ENCODE measurements around the gene MATN1. TPM values are rescaled to one million over a fixed set of nuclear protein-coding genes. Genes with fewer than 3 reads are reported as not detected.

Gene MATN1
- polyA plus RNA-seq, 3 donors: 0.07 TPM; not detected in 2

GRCh38 chr1:30697571-30698376 is 25.6 kb downstream of the MATN1 start:
- Histone ChIP-seq H3K4me1 (ENCODE audit: control insufficient read depth in 1 of 2, insufficient read depth in 2 of 2, low read length in 2 of 2) (no peaks in the 10 kb centered on the region), H4K20me1 (ENCODE audit: insufficient read depth, low read length) (no peaks in the 10 kb centered on the region), H3K9ac (ENCODE audit: insufficient read depth, low read length, poor library complexity, severe bottlenecking) (no peak overlapping the region), H3K9me3 (replicated peaks in 1 of 2; ENCODE audit: control insufficient read depth in 1 of 2, insufficient read depth in 1 of 2, low read length in 2 of 2) (peaks cover 3 to 6% of the 10 kb centered on the region in 2 donors), H3K79me2 (ENCODE audit: insufficient read depth, low read length) (no peaks in the 10 kb centered on the region), H3K27me3 (ENCODE audit: control insufficient read depth in 2 of 2, insufficient read depth in 2 of 2, low read length in 2 of 2) (no peaks in the 10 kb centered on the region), H3K27ac (ENCODE audit: low read depth in 1 of 2, low read length in 2 of 2) (no peak overlapping the region), H2AFZ (ENCODE audit: insufficient read depth, low read depth, low read length, poor library complexity, severe bottlenecking) (no peak overlapping the region), H3K4me3 (replicated peaks in 1 of 3; ENCODE audit: low read depth in 2 of 3, low read length in 3 of 3) (no peak overlapping the region), H3K36me3 (replicated peaks in 1 of 2; ENCODE audit: control insufficient read depth in 1 of 2, insufficient read depth in 2 of 2, low read length in 2 of 2) (no peaks in the 10 kb centered on the region), H3K4me2 (replicated peaks; ENCODE audit: extremely low read depth, low read length, poor library complexity, severe bottlenecking) (no peak overlapping the region)
- Mint-ChIP-seq H3K9me3 (peaks cover 0 to 4% (median under 1%) of the 10 kb centered on the region in 7 donors), H3K36me3 (no peaks in the 10 kb centered on the region), H3K27ac (no peak overlapping the region), H3K27me3 (ENCODE audit: low read depth in 3 of 3) (peaks cover 1 to 9% (median 7%) of the 10 kb centered on the region in 3 donors), H3K4me3 (no peak overlapping the region), H3K4me1 (peaks cover 2% of the 10 kb centered on the region)
- intact Hi-C loops (cut with micrococcal nuclease): no loop called here
- whole genome bisulfite sequencing (ENCODE audit: insufficient coverage): 79% methylated on average over 6 of the region's 9 CpGs
- no peak for DNase-seq
- no peak for TF ChIP-seq CTCF (IDR thresholded peaks at IDR 0.05)

- H3K9me3 Mint-ChIP-seq: peaks cover 0 to 8% (median 6%) of the 10 kb centered on the region in 7 donors
- no peaks in the 10 kb centered on the region for H4K20me1 ChIP-seq (ENCODE audit: insufficient read depth, low read length)
- H3K4me2 ChIP-seq (replicated peaks; ENCODE audit: extremely low read depth, low read length, poor library complexity, severe bottlenecking): no peak overlapping the region
- H2AFZ ChIP-seq (ENCODE audit: insufficient read depth, low read depth, low read length, poor library complexity, severe bottlenecking): no peak overlapping the region
- H3K27ac Mint-ChIP-seq: no peak overlapping the region
- intact Hi-C loops (cut with micrococcal nuclease): no loop called here
- no peaks in the 10 kb centered on the region for H3K27me3 ChIP-seq (ENCODE audit: control insufficient read depth in 2 of 2, insufficient read depth in 2 of 2, low read length in 2 of 2)
- no peak overlapping the region for H3K4me3 ChIP-seq (replicated peaks in 1 of 3; ENCODE audit: low read depth in 2 of 3, low read length in 3 of 3)
- no peak for DNase-seq
- no peak overlapping the region for H3K4me3 Mint-ChIP-seq
- H3K36me3 Mint-ChIP-seq: no peaks in the 10 kb centered on the region
- no peaks in the 10 kb centered on the region for H3K79me2 ChIP-seq (ENCODE audit: insufficient read depth, low read length)
- H3K4me1 Mint-ChIP-seq: peaks cover 4% of the 10 kb centered on the region
- H3K9ac ChIP-seq (ENCODE audit: insufficient read depth, low read length, poor library complexity, severe bottlenecking): no peak overlapping the region
- H3K27me3 Mint-ChIP-seq (ENCODE audit: low read depth in 3 of 3): peaks cover 4 to 15% (median 9%) of the 10 kb centered on the region in 3 donors
- peaks cover 6 to 9% of the 10 kb centered on the region in 2 donors for H3K9me3 ChIP-seq (replicated peaks in 1 of 2; ENCODE audit: control insufficient read depth in 1 of 2, insufficient read depth in 1 of 2, low read length in 2 of 2)
- H3K4me1 ChIP-seq (ENCODE audit: control insufficient read depth in 1 of 2, insufficient read depth in 2 of 2, low read length in 2 of 2): no peaks in the 10 kb centered on the region
- no peaks in the 10 kb centered on the region for H3K36me3 ChIP-seq (replicated peaks in 1 of 2; ENCODE audit: control insufficient read depth in 1 of 2, insufficient read depth in 2 of 2, low read length in 2 of 2)
- no peak overlapping the region for H3K27ac ChIP-seq (ENCODE audit: low read depth in 1 of 2, low read length in 2 of 2)
- WGBS (ENCODE audit: insufficient coverage): 92% methylated on average over 6 of the region's 6 CpGs
- no peak for TF ChIP-seq CTCF (IDR thresholded peaks at IDR 0.05)
Measured at GRCh38 chr1:30696831-30697230, 26.6 kb downstream of the MATN1 start.

Measured in CD14-positive monocyte (primary cell).